GM21381 (cell line): ENCODE data around the gene GRIFIN.
"Not testable (repeated sequence)": the region's sequence is repeated elsewhere in the genome, so short reads cannot be mapped to it uniquely, and the experiment has no call there.

Experiments
- ATAC-seq: cut with Tn5 transposase; IDR thresholded peaks from one replicate; pipeline ENCODE4 v1.9.1; 2021; ENCODE audit warnings: mild to moderate bottlenecking, moderate library complexity; ENCODE audit not compliant: unreplicated experiment

The GRIFIN gene

GRCh38 chr7:2461268-2462026 is 14.8 kb downstream of the GRIFIN start:
- no peak for ATAC-seq

- ATAC-seq: no peak
Measured at GRCh38 chr7:2460641-2461040, 15.6 kb downstream of the GRIFIN start.

- no peak for ATAC-seq
Measured at GRCh38 chr7:2460188-2460587, 16.0 kb downstream of the GRIFIN start.

GRCh38 chr7:2459674-2460073 is 16.5 kb downstream of the GRIFIN start:
- no peak for ATAC-seq

GRCh38 chr7:2453849-2454248 is 22.3 kb downstream of the GRIFIN start:
- not testable (repeated sequence) for ATAC-seq

GRCh38 chr7:2452643-2453270 is 23.4 kb downstream of the GRIFIN start:
- ATAC-seq: no peak

GRCh38 chr7:2452074-2452507 is 24.1 kb downstream of the GRIFIN start:
- peak; percentile 20 for ATAC-seq

GRCh38 chr7:2451171-2452073 is 24.8 kb downstream of the GRIFIN start:
- ATAC-seq: peak; percentile 86

GRCh38 chr7:2450198-2451107 is 25.7 kb downstream of the GRIFIN start:
- no peak for ATAC-seq

GRCh38 chr7:2446676-2447075 is 29.5 kb downstream of the GRIFIN start:
- ATAC-seq: no peak

GRCh38 chr7:2445898-2446555 is 30.2 kb downstream of the GRIFIN start:
- ATAC-seq: no peak

- no peak for ATAC-seq
Measured at GRCh38 chr7:2445047-2445446, 31.2 kb downstream of the GRIFIN start.

- no peak for ATAC-seq
Measured at GRCh38 chr7:2444476-2444875, 31.7 kb downstream of the GRIFIN start.

GRCh38 chr7:2443491-2443890 is 32.7 kb downstream of the GRIFIN start:
- ATAC-seq: no peak

- no peak for ATAC-seq
Measured at GRCh38 chr7:2441430-2442058, 34.7 kb downstream of the GRIFIN start.

- no peak for ATAC-seq
Measured at GRCh38 chr7:2440608-2441245, 35.5 kb downstream of the GRIFIN start.

GRCh38 chr7:2438775-2439174 is 37.4 kb downstream of the GRIFIN start:
- no peak for ATAC-seq

- ATAC-seq: no peak
Measured at GRCh38 chr7:2438186-2438585, 38.0 kb downstream of the GRIFIN start.
